HUDEP-2 (cell line): ENCODE results near the gene ZNF175.

Experiments
- DNase-seq, 76 experiments: peaks; one replicate each; lab custom pipeline; 2025; ENCODE audit not compliant: unreplicated experiment in 76 of 76; lab: John Stamatoyannopoulos, UW

ZNF175 gene

GRCh38 chr19:51587264-51588191 lies 16.4 kb downstream of the ZNF175 start:
- DNase-seq: no peak

GRCh38 chr19:51589511-51589910 lies 18.4 kb downstream of the ZNF175 start:
- no peak for DNase-seq

GRCh38 chr19:51590441-51590840 lies 19.4 kb downstream of the ZNF175 start:
- DNase-seq: no peak

- no peak for DNase-seq
These were observed 21.4 kb downstream of the ZNF175 start for GRCh38 chr19:51592521-51592920.

- DNase-seq: peak in 2 of 76 experiments; percentile 24 to 31
These were observed 22.2 kb downstream of the ZNF175 start for GRCh38 chr19:51593138-51593890.

- DNase-seq: peak in 75 of 76 experiments; percentile 63 to 100 (median 98)
These were observed 23.1 kb downstream of the ZNF175 start for GRCh38 chr19:51593969-51594773.

- DNase-seq: peak in 2 of 76 experiments; percentile 50 to 82
These were observed 23.7 kb downstream of the ZNF175 start for GRCh38 chr19:51594774-51595109.

- peak in 4 of 76 experiments; percentile 9 to 12 (median 10) for DNase-seq
These were observed 24.4 kb downstream of the ZNF175 start for GRCh38 chr19:51595190-51596175.

- DNase-seq: no peak
These were observed 27.3 kb downstream of the ZNF175 start for GRCh38 chr19:51598159-51598915.

- no peak for DNase-seq
These were observed 28.0 kb downstream of the ZNF175 start for GRCh38 chr19:51599084-51599483.

GRCh38 chr19:51600940-51601580 lies 30.0 kb downstream of the ZNF175 start:
- DNase-seq: no peak

- DNase-seq: no peak
These were observed 31.2 kb downstream of the ZNF175 start for GRCh38 chr19:51602189-51602854.

- DNase-seq: no peak
These were observed 36.0 kb downstream of the ZNF175 start for GRCh38 chr19:51607077-51607476.

- DNase-seq: peak in 75 of 76 experiments; percentile 32 to 95 (median 86)
These were observed 37.0 kb downstream of the ZNF175 start for GRCh38 chr19:51607920-51608562.

GRCh38 chr19:51610576-51610975 lies 39.5 kb downstream of the ZNF175 start:
- no peak for DNase-seq

- no peak for DNase-seq
These were observed 43.7 kb downstream of the ZNF175 start for GRCh38 chr19:51614789-51615188.

- no peak for DNase-seq
These were observed 44.9 kb downstream of the ZNF175 start for GRCh38 chr19:51615991-51616390.
